ENCODE data around the gene CEND1.
A peak's percentile ranks its signal among the peaks of the same experiment; 100 is the strongest.

The CEND1 gene

GRCh38 chr11:789943-790342, at the start of gene CEND1:
Gene CEND1 (minus strand): TSS chr11:790090. CDS start chr11:788576, 1,514 bp downstream.
- DNase-seq (ENCODE audit: low spot score) = peak; percentile 88

- DNase-seq (ENCODE audit: low spot score) = no peak
These were observed 49.4 kb upstream of the CEND1 start for GRCh38 chr11:839280-839623.

GRCh38 chr11:838441-839279, 48.8 kb upstream of the CEND1 start:
- DNase-seq (ENCODE audit: low spot score) = peak; percentile 58

GRCh38 chr11:837990-838307, 48.1 kb upstream of the CEND1 start:
- no peak for DNase-seq (ENCODE audit: low spot score)

DNA sequence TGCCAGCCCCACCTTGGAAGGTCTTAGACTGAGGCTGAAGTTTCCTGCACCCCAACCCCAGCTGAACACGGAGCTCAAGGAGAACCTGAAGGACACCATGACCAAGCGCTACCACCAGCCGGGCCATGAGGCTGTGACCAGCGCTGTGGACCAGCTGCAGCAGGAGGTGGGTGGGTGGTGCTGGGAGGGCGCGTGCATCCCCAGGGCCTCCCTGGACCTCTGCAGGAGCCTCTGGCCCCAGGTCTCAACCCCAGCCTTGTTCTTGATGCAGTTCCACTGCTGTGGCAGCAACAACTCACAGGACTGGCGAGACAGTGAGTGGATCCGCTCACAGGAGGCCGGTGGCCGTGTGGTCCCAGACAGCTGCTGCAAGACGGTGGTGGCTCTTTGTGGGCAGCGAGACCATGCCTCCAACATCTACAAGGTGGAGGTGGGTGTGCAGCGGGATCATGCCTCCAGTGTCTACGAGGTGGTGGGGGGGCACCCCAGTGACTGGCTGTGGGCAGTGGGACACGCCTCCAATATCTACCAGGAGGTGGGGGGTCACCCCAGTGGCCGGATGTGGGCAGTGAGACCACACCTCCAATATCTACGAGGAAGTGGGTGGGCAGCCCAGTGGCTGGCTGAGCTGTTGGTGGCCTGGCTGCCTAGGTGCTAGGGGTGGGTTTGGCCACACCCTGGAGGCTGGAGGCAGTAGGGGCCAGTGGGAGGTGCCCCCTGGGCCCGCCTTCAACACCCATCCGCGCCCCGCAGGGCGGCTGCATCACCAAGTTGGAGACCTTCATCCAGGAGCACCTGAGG, 47.5 kb upstream of the CEND1 start:
- DNase-seq (ENCODE audit: low spot score) = no peak

GRCh38 chr11:836700-837099, 46.8 kb upstream of the CEND1 start:
- no peak for DNase-seq (ENCODE audit: low spot score)

DNA sequence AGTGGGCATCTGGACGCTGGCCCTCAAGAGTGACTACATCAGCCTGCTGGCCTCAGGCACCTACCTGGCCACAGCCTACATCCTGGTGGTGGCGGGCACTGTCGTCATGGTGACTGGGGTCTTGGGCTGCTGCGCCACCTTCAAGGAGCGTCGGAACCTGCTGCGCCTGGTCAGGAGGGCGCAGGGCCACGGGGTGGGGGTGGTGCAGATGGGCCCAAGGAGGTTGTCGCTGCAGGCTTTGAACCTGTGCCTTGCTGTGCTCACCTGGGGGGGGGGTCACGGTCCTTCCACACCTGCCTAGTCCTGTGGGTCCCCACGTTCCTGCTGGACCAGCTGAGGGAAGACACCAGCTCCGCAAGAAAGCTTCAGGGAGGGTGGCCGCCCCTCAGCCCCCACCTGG, 46.4 kb upstream of the CEND1 start:
- no peak for DNase-seq (ENCODE audit: low spot score)

GRCh38 chr11:834371-835316, 44.8 kb upstream of the CEND1 start:
- peak; percentile 83 for DNase-seq (ENCODE audit: low spot score)

- DNase-seq (ENCODE audit: low spot score) = no peak
These were observed 44.0 kb upstream of the CEND1 start for GRCh38 chr11:833849-834311.

- peak; percentile 76 for DNase-seq (ENCODE audit: low spot score)
These were observed 43.4 kb upstream of the CEND1 start for GRCh38 chr11:833114-833791.

- peak; percentile 91 for DNase-seq (ENCODE audit: low spot score)
These were observed 42.7 kb upstream of the CEND1 start, which contains the start of gene CD151 for GRCh38 chr11:832529-833113. Gene CD151 (plus strand): TSS chr11:832952. CDS start chr11:836070, 3,118 bp downstream.

DNA sequence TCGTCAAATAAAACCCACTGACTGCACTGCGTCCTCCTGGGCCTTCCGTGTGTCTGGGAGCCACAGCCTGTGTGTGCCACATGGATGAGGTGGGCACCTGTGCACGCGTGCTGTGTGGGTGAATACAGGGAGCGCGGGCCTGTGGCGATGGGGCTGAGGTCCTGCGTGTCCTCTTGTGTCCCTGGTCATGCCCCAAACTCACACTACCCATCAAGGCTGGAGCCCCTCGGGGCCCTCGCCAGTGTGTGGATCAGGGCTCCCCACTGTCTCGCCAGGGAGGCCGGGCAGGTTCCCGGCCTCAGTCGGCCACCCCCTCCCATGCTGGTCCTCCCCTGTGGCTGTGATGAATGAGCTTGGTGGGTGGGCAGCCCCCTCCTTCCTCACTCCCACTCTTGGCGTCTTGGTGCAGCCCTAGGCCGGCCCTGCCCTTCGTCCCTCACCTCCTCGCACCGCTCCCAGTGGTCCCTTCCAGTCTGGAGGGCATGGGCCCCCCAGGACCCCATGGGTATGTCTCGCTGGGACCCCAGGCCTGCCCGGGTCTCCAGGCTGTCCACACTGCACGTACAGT, 42.2 kb upstream of the CEND1 start:
- no peak for DNase-seq (ENCODE audit: low spot score)

DNA sequence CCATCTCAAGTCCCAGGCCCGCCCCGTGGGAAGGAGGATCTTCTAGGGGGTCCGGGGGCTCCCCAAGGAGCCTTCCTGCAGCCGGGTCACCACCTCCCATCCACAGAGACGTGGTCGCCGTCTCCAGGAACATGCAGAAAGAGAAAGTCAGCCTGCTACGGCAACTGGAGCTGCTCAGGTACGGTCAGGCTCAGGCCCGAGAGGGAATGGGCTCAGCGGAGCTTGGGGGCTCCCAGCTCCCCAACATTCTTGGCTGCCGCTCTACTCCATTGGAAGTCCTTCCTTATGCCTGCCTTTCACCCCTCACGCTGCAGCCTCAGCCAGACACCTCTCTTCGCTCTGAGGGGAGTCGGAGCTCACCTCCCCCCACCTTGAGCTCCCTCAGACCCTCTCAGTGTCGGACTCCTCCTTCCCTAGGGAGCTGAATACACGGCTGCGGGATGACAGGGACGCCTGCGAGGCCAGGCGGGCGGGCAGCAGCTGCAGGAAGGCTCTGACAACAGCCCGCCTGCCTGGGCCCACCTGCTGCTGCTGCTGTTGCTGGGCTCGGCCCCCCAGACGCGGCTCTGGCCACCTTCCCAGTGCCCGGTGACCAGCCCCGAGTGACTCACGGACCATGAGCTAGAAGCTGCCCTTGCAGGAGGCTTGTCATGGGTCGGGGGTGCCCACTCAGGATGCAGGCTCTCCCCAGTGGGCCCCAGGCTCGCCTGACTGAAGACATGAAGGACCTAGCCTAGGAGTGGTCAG, 41.4 kb upstream of the CEND1 start:
- no peak for DNase-seq (ENCODE audit: low spot score)

GRCh38 chr11:830295-831117, 40.6 kb upstream of the CEND1 start:
- peak; percentile 83 for DNase-seq (ENCODE audit: low spot score)

- no peak for DNase-seq (ENCODE audit: low spot score)
These were observed 40.0 kb upstream of the CEND1 start for GRCh38 chr11:829847-830294.

- DNase-seq (ENCODE audit: low spot score) = no peak
These were observed 39.4 kb upstream of the CEND1 start for GRCh38 chr11:829176-829846.

- no peak for DNase-seq (ENCODE audit: low spot score)
These were observed 38.8 kb upstream of the CEND1 start for GRCh38 chr11:828506-829175.

DNA sequence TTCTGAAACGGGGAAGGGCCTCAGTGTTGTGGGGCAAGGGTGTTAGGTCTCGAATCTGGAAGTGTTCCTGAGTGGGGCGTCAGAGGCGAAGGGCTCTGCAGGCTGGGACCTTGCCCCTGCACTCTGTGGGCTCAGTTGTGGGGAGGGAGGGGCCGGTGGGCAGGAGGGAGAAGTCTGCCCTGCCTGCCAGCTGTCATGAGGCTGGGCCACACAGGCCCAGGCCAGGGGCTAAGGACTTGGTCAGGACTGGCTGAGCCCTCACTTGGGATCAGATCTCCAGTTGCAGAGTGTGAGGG, 38.0 kb upstream of the CEND1 start, which contains the start of gene CRACR2B:
TSS of gene CRACR2B (plus strand) at position 23 of the 296 bp plus-strand sequence. CDS start 689 bp downstream, outside the sequence.
- DNase-seq (ENCODE audit: low spot score) = no peak

Data from GM03348 (cell line).